ENCODE measurements around the gene SLC1A1. TPM values are rescaled to one million over a fixed set of nuclear protein-coding genes. Genes with fewer than 3 reads are reported as not detected.
"Not testable (repeated sequence)": the region's sequence is repeated elsewhere in the genome, so short reads cannot be mapped to it uniquely, and the experiment has no call there.

SLC1A1 gene
- total RNA-seq, 1 donor from 2014 or later = 23.1 TPM

DNA sequence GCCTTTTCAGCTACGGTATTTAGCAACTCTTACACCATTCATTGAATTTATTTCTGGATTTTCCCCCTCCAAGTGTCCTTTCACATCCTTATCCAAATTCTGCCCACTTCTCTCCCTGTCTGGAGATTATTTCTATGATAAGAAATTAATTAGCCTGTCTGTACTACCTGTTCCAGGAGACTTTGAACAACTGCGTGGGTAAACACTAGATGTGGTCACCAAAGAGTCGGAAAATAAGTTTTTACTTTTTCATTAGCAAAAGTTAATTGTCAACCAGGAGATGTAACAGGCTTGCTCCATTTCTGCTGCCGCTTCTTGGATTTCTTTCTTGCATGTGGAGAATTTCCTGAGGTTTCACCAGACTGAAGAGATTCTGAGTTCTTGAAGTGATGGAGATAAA is 14.0 kb downstream of the SLC1A1 start:
- DNase-seq (ENCODE audit: low spot score) (no peak), ATAC-seq (peak; percentile 4)

DNA sequence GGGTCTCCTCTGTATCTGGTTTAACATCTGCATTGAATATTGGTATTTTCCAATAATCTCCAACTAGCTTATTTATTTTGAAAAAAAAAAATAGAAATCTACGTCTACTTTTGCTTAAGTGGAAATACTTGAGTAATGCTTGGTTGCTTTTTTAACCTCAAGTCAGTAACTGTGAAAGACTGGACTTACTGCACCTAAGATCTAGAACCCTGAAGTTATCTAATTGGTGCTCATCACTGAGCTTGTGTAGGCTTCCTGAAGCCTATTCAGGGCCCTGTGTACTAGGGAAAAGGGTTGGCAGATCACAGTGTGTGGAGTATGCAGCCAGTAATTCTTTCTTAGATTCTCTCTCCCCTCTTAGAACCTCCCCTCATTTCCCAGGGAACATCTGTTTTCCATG is 16.2 kb downstream of the SLC1A1 start:
- no peak for DNase-seq (ENCODE audit: low spot score)
- ATAC-seq = no peak

GRCh38 chr9:4507306-4508130 is 17.2 kb downstream of the SLC1A1 start:
- no peak for DNase-seq (ENCODE audit: low spot score)
- ATAC-seq = no peak

DNA sequence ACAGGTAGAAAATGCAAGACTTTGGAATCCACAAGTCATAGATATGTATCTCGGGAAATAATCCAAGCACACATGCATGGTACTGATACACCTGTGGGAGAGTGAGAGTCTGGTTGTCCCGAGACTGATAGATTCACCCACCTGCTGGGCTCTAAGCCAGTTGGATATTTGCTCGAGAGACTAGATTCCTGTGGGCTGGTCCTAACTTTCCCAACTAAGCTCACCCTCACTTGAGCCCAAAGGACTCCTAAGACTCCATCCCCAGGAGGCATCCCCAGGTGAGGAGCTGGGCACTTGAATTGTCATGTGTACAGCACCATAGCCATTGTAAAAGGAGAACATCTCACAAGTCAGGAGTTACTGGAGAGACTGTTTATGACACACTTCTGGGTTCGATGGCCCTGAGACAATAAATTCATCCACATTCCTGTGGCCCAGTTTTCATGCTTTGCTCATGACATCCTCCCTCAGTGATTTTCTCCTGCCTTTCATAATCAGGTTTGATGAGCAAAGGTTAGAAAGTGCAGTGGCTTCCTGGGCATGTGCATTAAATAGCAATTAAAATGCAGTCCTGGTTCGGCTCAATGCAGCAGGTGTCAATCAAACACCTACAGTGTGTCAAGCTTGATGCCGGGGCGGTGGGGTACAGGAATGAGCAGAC is 18.1 kb downstream of the SLC1A1 start:
- DNase-seq (ENCODE audit: low spot score) = no peak
- ATAC-seq = peak; percentile 41

GRCh38 chr9:4508907-4509589 is 18.8 kb downstream of the SLC1A1 start:
- no peak for DNase-seq (ENCODE audit: low spot score)
- ATAC-seq = peak; percentile 27

DNA sequence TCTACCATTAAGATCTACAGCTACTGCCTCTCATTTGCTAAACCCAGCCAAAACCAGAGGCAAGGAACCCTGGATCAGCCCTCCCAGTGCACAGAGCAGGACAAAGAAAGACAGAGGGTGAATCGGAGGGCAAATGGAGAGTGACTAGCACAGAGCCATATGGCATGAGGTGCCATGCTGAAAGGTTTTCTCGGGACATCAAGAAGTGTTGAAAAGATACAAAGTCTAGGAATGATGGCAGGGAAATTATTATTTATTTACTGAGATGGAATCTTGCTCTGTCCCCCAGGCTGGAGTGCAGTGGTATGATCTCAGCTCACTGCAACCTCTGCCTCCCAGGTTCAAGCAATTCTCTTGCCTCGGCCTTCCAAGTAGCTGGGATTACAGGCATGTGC is 19.3 kb downstream of the SLC1A1 start:
- ATAC-seq (peak; percentile 39), DNase-seq (ENCODE audit: low spot score) (no peak)

DNA sequence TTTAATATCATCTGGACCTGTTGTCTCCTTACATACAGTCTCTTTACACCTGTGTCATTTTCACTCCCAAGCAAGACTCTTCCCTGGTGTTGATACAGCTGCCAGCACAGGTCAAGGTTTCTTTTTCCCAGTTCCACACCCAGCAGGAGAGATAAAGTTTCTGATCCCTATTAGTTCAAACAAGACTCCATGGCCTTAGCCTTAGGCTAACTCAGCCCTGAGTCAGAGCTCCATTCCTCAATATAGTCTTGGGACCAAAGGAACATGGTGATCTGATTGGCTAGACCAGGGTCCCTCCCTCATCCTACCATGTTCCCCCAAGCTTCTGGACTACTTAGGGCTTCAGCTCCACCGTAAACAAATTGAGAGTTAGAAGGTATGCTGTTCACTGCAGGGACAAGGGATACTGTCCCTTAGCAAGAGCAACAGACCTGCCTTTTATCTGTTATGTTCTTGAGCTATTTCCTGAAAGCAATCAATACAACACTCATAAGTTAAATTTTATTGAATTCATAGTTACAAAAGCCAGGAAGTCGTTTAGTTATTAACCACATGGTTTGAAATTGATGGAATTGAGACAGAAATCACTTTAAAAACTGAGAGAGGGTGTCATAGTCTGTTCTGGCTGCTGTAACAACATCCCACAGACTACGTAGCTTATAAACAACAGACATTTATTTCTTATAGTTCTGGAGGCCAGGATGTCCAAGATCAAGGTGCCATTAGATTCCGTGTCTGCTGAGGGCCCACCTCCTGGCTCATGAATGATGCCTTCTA is 20.5 kb downstream of the SLC1A1 start:
- DNase-seq (ENCODE audit: low spot score) (no peak), ATAC-seq (peak; percentile 67)

DNA sequence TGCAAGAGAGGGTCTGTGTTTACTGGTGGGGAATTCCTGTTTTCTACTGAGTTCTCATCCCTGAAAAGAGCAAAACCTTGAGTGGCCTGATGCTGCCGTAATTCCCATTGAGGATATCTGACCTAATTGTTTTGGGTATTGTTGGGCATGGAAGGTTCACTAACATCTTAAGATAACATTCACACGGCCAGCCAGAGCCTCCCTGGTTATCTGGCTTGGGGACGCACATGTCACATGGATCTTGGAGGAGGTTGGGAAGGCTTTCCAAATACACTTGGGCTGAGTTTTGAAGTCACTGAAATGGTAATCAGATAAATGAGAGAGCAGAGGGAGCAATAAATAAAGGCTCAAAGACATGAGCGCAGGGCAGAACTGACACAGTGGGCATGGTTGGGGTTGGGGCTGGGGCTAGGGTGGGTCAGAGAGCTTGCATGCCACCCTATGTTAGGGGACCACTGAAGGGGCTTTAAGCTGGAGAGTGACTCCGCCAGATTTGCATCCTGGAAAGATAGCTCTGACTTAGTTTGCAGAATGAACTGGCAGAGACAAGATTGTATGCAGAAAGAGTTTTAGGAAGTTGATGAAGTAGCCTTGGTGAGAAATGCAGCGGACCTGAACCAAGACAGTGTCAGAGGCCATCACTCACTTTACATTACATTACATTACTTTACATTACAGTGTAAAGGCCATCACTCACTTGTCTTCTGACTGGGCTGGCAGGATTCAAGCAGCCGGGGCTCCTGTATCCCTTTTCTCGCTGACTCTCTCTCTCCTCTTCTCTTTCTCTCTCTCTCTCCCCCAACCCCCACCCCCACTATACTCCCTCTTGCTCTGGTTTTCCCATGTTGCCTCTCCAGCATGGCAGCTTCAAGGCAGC is 24.2 kb downstream of the SLC1A1 start:
- DNase-seq (ENCODE audit: low spot score) (no peak), ATAC-seq (no peak)

GRCh38 chr9:4515958-4516375 is 25.7 kb downstream of the SLC1A1 start:
- ATAC-seq (peak; percentile 86), DNase-seq (ENCODE audit: low spot score) (no peak)

GRCh38 chr9:4517274-4517673 is 27.0 kb downstream of the SLC1A1 start:
- ATAC-seq = no peak
- DNase-seq (ENCODE audit: low spot score) = no peak

DNA sequence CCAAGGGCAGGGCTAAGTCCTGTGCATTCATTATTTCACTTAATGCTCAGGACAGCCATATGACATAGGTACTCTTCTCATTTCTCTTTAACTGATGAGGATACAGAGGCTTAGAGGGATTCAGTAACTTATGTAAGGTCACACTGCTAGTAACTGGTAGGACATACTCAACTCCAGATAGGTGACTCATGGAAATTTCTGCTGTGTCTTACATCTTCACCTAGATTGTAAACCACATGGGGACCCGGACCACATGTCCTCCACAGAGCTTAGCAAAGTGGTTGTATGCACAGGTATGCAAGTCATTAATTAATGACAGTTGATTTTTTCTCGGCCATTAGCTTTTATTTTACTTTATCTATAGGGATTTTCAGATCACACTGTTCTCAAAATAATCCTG is 29.3 kb downstream of the SLC1A1 start:
- no peak for DNase-seq (ENCODE audit: low spot score)
- ATAC-seq = no peak

DNA sequence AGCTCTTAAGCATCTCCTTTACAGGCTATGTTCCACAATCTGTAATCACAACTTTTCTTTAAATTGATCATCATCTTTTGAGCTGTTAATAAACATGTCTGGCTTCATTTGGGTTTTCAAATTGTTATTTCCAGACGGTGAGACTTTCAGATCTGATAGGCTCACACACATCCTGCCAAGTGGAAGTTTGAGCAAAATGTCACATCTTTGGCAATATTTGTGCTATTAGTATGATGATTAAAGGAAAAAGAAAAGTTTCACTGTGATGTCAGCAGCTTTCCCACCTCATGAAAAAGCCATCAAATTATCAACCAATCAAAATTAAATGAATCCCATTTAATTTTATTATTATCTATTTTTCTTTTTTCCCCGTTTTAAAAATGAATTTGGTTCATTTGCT is 29.8 kb downstream of the SLC1A1 start:
- no peak for ATAC-seq

DNA sequence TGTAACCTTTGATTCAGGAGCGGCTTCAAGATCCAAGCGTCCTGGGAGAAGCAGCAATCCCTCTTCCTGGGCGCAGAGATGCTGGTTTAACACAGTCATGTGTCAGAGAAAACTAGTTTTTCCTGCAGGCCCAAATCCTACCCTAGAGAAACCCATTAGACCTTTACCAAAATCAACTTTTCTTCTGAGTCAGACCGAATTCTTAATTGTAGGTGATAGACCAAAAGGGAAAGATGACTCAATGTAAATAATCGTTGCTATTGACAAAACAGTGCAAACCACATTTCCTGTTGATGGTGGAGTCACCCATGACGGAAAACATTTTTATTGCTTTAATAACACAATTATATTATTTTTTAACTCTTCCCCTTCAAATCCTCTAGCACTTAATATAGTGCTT is 40.1 kb downstream of the SLC1A1 start:
- ATAC-seq (no peak), DNase-seq (ENCODE audit: low spot score) (no peak)

More for the DNA sequence above, 29.8 kb downstream of the SLC1A1 start:
- DNase-seq (ENCODE audit: low spot score) = no peak

DNA sequence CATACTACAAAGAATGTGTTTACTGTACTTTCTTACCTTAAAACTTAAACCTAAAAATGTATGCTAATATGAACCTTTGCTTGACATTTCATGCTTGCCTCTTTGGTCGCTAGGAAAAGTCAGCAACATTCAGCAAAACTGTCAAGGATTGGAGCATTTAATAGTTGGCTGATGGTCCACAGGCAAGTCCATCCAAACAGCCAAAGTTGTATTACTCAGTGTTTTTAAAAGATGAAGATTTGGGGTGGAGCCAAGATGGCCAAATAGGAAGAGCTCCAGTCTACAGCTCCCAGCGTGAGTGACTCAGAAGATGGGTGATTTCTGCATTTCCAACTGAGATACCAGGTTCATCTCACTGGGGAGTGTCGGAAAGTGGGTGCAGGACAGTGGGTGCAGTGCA is 40.6 kb downstream of the SLC1A1 start:
- ATAC-seq; DNase-seq (ENCODE audit: low spot score): not testable (repeated sequence)

GRCh38 chr9:4531355-4531754 is 41.1 kb downstream of the SLC1A1 start:
- not testable (repeated sequence) for DNase-seq (ENCODE audit: low spot score); ATAC-seq

DNA sequence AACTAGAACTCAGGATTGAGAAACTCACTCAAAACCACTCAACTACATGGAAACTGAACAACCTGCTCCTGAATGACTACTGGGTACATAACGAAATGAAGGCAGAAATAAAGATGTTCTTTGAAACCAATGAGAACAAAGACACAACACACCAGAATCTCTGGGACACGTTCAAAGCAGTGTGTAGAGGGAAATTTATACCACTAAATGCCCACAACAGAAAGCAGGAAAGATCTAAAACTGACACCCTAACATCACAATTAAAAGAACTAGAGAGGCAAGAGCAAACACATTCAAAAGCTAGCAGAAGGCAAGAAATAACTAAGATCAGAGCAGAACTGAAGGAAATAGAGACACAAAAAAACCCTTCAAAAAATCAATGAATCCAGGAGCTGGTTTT is 43.6 kb downstream of the SLC1A1 start:
- DNase-seq (ENCODE audit: low spot score); ATAC-seq: not testable (repeated sequence)

DNA sequence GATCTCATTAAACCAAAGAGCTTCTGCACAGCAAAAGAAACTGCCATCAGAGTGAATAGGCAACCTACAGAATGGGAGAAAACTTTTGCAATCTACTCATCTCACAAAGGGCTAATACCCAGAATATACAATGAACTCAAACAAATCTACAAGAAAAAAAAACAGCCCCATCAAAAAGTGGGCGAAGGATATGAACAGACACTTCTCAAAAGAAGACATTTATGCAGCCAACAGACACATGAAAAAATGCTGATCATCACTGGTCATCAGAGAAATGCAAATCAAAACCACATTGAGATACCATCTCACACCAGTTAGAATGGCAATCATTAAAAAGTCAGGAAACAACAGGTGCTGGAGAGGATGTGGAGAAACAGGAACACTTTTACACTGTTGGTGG is 45.9 kb downstream of the SLC1A1 start:
- not testable (repeated sequence) for ATAC-seq; DNase-seq (ENCODE audit: low spot score)

DNA sequence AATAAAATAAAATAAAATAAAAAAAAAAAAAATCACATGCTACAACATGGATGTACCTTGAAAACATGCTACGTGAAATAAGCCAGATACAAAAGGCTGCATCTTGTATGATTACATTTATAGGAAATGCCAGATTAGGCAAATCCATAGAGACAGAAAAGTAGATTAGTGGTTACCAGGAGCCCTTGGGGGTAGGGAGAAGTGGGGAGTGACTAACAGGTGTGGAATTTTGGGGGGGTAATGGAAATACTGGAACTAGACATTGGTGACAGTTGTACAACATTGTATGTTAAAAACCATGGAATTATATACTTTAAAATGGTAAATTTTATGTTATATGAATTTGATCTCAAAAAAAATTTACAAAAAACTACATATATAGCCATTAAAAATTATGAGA is 47.3 kb downstream of the SLC1A1 start:
- no peak for ATAC-seq
- no peak for DNase-seq (ENCODE audit: low spot score)

DNA sequence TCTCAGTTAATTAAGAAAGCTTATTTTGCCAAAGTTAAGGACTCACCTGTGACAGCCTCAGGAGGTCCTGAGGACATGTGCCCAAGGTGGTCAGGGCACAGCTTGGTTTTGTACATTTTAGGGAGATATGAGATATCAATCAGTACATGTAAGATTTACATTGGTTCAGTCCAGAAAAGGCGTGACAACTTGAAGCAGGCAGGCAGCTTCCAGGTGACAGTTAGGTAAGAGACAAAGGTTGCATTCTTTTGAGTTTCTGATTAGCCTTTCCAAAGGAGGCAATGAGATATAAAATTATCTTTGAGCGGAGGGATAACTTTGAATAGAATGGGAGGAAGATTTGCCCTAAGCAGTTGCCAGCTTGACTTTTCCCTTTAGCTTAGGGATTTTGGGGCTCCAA is 47.8 kb downstream of the SLC1A1 start:
- peak; percentile 68 for ATAC-seq

DNA sequence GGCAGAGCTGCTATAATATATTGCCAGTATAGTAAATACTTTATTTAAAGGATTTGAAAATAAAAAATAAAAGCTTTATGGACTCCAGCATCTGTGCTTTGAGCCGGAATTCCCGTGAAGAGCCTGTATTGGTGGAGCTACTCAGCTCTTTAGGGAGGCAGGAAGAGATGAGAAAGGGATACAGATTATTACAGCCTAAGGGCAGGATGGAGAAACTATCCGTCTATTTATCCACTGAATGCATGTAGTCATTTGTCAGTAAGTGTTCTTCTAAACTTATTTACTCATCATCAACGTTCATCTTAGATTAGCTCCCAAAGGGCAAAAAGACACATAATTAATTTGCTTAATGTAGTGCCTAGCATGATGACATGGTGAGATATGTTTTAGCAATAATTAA is 48.4 kb downstream of the SLC1A1 start:
- ATAC-seq (no peak), DNase-seq (ENCODE audit: low spot score) (no peak)

More for the DNA sequence above, 47.8 kb downstream of the SLC1A1 start:
- DNase-seq (ENCODE audit: low spot score) = no peak
